ENCODE data around the gene VSTM2L.

Gene VSTM2L

GRCh38 chr20:37947943-37948342 lies 45.0 kb downstream of the VSTM2L start:
- Histone ChIP-seq H3K79me1 (ENCODE audit: low read length) (no peaks in the 10 kb centered on the region), H3K4me3 (ENCODE audit: low read depth, low read length) (no peak overlapping the region), H3K9ac (ENCODE audit: low read length) (no peak overlapping the region), H3K4ac (ENCODE audit: low read depth, low read length) (no peak overlapping the region), H2BK12ac (ENCODE audit: low read length) (no peak overlapping the region), H2AK5ac (ENCODE audit: low read length) (no peak overlapping the region), H2BK5ac (ENCODE audit: low read depth, low read length, poor library complexity) (no peak overlapping the region), H3K9me3 (ENCODE audit: insufficient read depth, low read depth, low read length) (no peaks in the 10 kb centered on the region), H3K36me3 (ENCODE audit: control insufficient read depth in 1 of 2, insufficient read depth in 2 of 2, low read length in 2 of 2) (no peaks in the 10 kb centered on the region), H2BK120ac (ENCODE audit: insufficient read depth, low read length, poor library complexity) (no peak overlapping the region), H4K8ac (ENCODE audit: low read depth, low read length) (no peak overlapping the region), H4K91ac (ENCODE audit: low read depth, low read length) (no peak overlapping the region), H3K27me3 (ENCODE audit: insufficient read depth, low read length) (no peaks in the 10 kb centered on the region), H4K12ac (ENCODE audit: low read depth, low read length) (no peak overlapping the region), H3K14ac (ENCODE audit: low read length) (no peak overlapping the region), H3K27ac (ENCODE audit: low read depth, low read length) (no peak overlapping the region), H3K4me2 (ENCODE audit: low read length) (no peak overlapping the region), H3K4me1 (ENCODE audit: control insufficient read depth in 1 of 2, insufficient read depth in 2 of 2, low read length in 2 of 2) (no peaks in the 10 kb centered on the region), H2AFZ (ENCODE audit: insufficient read depth, low read length, poor library complexity) (no peak overlapping the region), H3K79me2 (ENCODE audit: control insufficient read depth, insufficient read depth, low read length, poor library complexity) (no peaks in the 10 kb centered on the region), H3K18ac (ENCODE audit: low read length) (no peak overlapping the region), H3K23ac (ENCODE audit: low read length) (no peak overlapping the region)
- WGBS (ENCODE audit: extremely low coverage, insufficient coverage, insufficient read length): no CpG with 5 or more reads among the region's 6 CpGs
- DNase-seq: no peak

GRCh38 chr20:37948956-37949355 lies 46.0 kb downstream of the VSTM2L start:
- no peak overlapping the region for H2BK120ac ChIP-seq (ENCODE audit: insufficient read depth, low read length, poor library complexity)
- H3K18ac ChIP-seq (ENCODE audit: low read length): no peak overlapping the region
- H4K8ac ChIP-seq (ENCODE audit: low read depth, low read length): no peak overlapping the region
- no peak overlapping the region for H2AFZ ChIP-seq (ENCODE audit: insufficient read depth, low read length, poor library complexity)
- H2AK5ac ChIP-seq (ENCODE audit: low read length): no peak overlapping the region
- no peaks in the 10 kb centered on the region for H3K79me2 ChIP-seq (ENCODE audit: control insufficient read depth, insufficient read depth, low read length, poor library complexity)
- no peak overlapping the region for H3K23ac ChIP-seq (ENCODE audit: low read length)
- no peaks in the 10 kb centered on the region for H3K36me3 ChIP-seq (ENCODE audit: control insufficient read depth in 1 of 2, insufficient read depth in 2 of 2, low read length in 2 of 2)
- H3K4me2 ChIP-seq (ENCODE audit: low read length): no peak overlapping the region
- H2BK12ac ChIP-seq (ENCODE audit: low read length): no peak overlapping the region
- DNase-seq: no peak
- WGBS (ENCODE audit: extremely low coverage, insufficient coverage, insufficient read length): no CpG with 5 or more reads among the region's 11 CpGs
- no peak overlapping the region for H3K27ac ChIP-seq (ENCODE audit: low read depth, low read length)
- H3K9ac ChIP-seq (ENCODE audit: low read length): no peak overlapping the region
- H4K12ac ChIP-seq (ENCODE audit: low read depth, low read length): no peak overlapping the region
- no peak overlapping the region for H3K14ac ChIP-seq (ENCODE audit: low read length)
- no peak overlapping the region for H4K91ac ChIP-seq (ENCODE audit: low read depth, low read length)
- H3K9me3 ChIP-seq (ENCODE audit: insufficient read depth, low read depth, low read length): no peaks in the 10 kb centered on the region
- H3K27me3 ChIP-seq (ENCODE audit: insufficient read depth, low read length): no peaks in the 10 kb centered on the region
- no peak overlapping the region for H3K4ac ChIP-seq (ENCODE audit: low read depth, low read length)
- no peak overlapping the region for H3K4me3 ChIP-seq (ENCODE audit: low read depth, low read length)
- H2BK5ac ChIP-seq (ENCODE audit: low read depth, low read length, poor library complexity): no peak overlapping the region
- H3K4me1 ChIP-seq (ENCODE audit: control insufficient read depth in 1 of 2, insufficient read depth in 2 of 2, low read length in 2 of 2): no peaks in the 10 kb centered on the region
- H3K79me1 ChIP-seq (ENCODE audit: low read length): no peaks in the 10 kb centered on the region

GRCh38 chr20:37954190-37954589 lies 51.3 kb downstream of the VSTM2L start:
- H3K18ac ChIP-seq (ENCODE audit: low read length): no peak overlapping the region

GRCh38 chr20:37954626-37955025 lies 51.7 kb downstream of the VSTM2L start:
- Histone ChIP-seq H2BK120ac (ENCODE audit: insufficient read depth, low read length, poor library complexity) (no peak overlapping the region), H4K8ac (ENCODE audit: low read depth, low read length) (no peak overlapping the region), H3K14ac (ENCODE audit: low read length) (no peak overlapping the region), H4K91ac (ENCODE audit: low read depth, low read length) (no peak overlapping the region), H3K18ac (ENCODE audit: low read length) (no peak overlapping the region), H3K36me3 (ENCODE audit: control insufficient read depth in 1 of 2, insufficient read depth in 2 of 2, low read length in 2 of 2) (no peaks in the 10 kb centered on the region), H3K4ac (ENCODE audit: low read depth, low read length) (no peak overlapping the region), H3K23ac (ENCODE audit: low read length) (no peak overlapping the region), H3K79me1 (ENCODE audit: low read length) (no peaks in the 10 kb centered on the region), H3K27ac (ENCODE audit: low read depth, low read length) (no peak overlapping the region), H3K27me3 (ENCODE audit: insufficient read depth, low read length) (no peaks in the 10 kb centered on the region), H3K4me2 (ENCODE audit: low read length) (no peak overlapping the region), H3K4me1 (ENCODE audit: control insufficient read depth in 1 of 2, insufficient read depth in 2 of 2, low read length in 2 of 2) (no peaks in the 10 kb centered on the region), H3K4me3 (ENCODE audit: low read depth, low read length) (no peak overlapping the region), H2AFZ (ENCODE audit: insufficient read depth, low read length, poor library complexity) (no peak overlapping the region), H2BK5ac (ENCODE audit: low read depth, low read length, poor library complexity) (no peak overlapping the region), H2AK5ac (ENCODE audit: low read length) (no peak overlapping the region), H2BK12ac (ENCODE audit: low read length) (no peak overlapping the region), H3K79me2 (ENCODE audit: control insufficient read depth, insufficient read depth, low read length, poor library complexity) (no peaks in the 10 kb centered on the region), H3K9ac (ENCODE audit: low read length) (no peak overlapping the region), H3K9me3 (ENCODE audit: insufficient read depth, low read depth, low read length) (no peaks in the 10 kb centered on the region), H4K12ac (ENCODE audit: low read depth, low read length) (no peak overlapping the region)
- DNase-seq: no peak
- no CpG with 5 or more reads among the region's 14 CpGs for WGBS (ENCODE audit: extremely low coverage, insufficient coverage, insufficient read length)

More at GRCh38 chr20:37954190-37954589, 51.3 kb downstream of the VSTM2L start:
- Histone ChIP-seq H3K4me1 (ENCODE audit: control insufficient read depth in 1 of 2, insufficient read depth in 2 of 2, low read length in 2 of 2) (no peaks in the 10 kb centered on the region), H3K9ac (ENCODE audit: low read length) (no peak overlapping the region), H2BK5ac (ENCODE audit: low read depth, low read length, poor library complexity) (no peak overlapping the region), H4K91ac (ENCODE audit: low read depth, low read length) (no peak overlapping the region), H3K27ac (ENCODE audit: low read depth, low read length) (no peak overlapping the region), H2BK12ac (ENCODE audit: low read length) (no peak overlapping the region), H2AFZ (ENCODE audit: insufficient read depth, low read length, poor library complexity) (no peak overlapping the region), H2AK5ac (ENCODE audit: low read length) (no peak overlapping the region), H3K79me2 (ENCODE audit: control insufficient read depth, insufficient read depth, low read length, poor library complexity) (no peaks in the 10 kb centered on the region), H3K23ac (ENCODE audit: low read length) (no peak overlapping the region), H4K8ac (ENCODE audit: low read depth, low read length) (no peak overlapping the region), H3K4ac (ENCODE audit: low read depth, low read length) (no peak overlapping the region), H3K4me3 (ENCODE audit: low read depth, low read length) (no peak overlapping the region), H3K14ac (ENCODE audit: low read length) (no peak overlapping the region), H2BK120ac (ENCODE audit: insufficient read depth, low read length, poor library complexity) (no peak overlapping the region), H3K4me2 (ENCODE audit: low read length) (no peak overlapping the region), H3K27me3 (ENCODE audit: insufficient read depth, low read length) (no peaks in the 10 kb centered on the region), H3K9me3 (ENCODE audit: insufficient read depth, low read depth, low read length) (no peaks in the 10 kb centered on the region), H3K36me3 (ENCODE audit: control insufficient read depth in 1 of 2, insufficient read depth in 2 of 2, low read length in 2 of 2) (no peaks in the 10 kb centered on the region), H3K79me1 (ENCODE audit: low read length) (no peaks in the 10 kb centered on the region), H4K12ac (ENCODE audit: low read depth, low read length) (no peak overlapping the region)
- no peak for DNase-seq
- no CpG with 5 or more reads among the region's 5 CpGs for WGBS (ENCODE audit: extremely low coverage, insufficient coverage, insufficient read length)
